Lower leg skin (tissue), 4 donors: ENCODE results near the gene ERC2. TPM values are rescaled to one million over a fixed set of nuclear protein-coding genes. Genes with fewer than 3 reads are reported as not detected.

ENCODE experiments used
- DNase-seq, 2 donors: peaks; one replicate each; pipeline ENCODE4 v3.0.0-alpha.2; 2019; ENCODE audit warnings: low spot score in 2 of 2
- H3K4me3 ChIP-seq: fragments of 200-600 bp; sonication (generic); 2 replicates; pipeline ENCODE4 v1.5.1; 2017; ENCODE audit warnings: mild to moderate bottlenecking, low read depth; ENCODE audit not compliant: poor library complexity, severe bottlenecking
- POLR2A ChIP-seq, 2 donors: fragments of 450-650 bp; IDR thresholded peaks; one replicate each; pipeline ENCODE4 v1.6.1; 2016 to 2017; ENCODE audit warnings: antibody characterized with exemption in 2 of 2, mild to moderate bottlenecking in 1 of 2, moderate library complexity in 1 of 2
- WGBS, 2 donors: methylation state at CpG; one replicate each; pipeline ENCODE4 v1.1.5; 2018; 5-methylcytosine and 5-hydroxymethylcytosine counted together
- intact Hi-C: fragments of 100-400 bp; cut with DNase I; formaldehyde crosslinking; loops from one replicate; pipeline ENCODE4 v1.15.0; 2023; ENCODE audit warnings: low total_unique reads
- total RNA-seq, 4 donors: library from RNA; depleted of rRNA; stranded (reverse); fragments of >200 nt; gene quantifications; one replicate each; pipeline ENCODE4 v1.1.0, GENCODE V29; 2016
- TF ChIP-seq, protein P1 (sequence below), 3 donors: fragments of 450-650 bp; IDR thresholded peaks; one replicate each; pipeline ENCODE4 v1.5.1; 2016; ENCODE audit warnings: antibody characterized with exemption in 3 of 3, mild to moderate bottlenecking in 3 of 3, moderate library complexity in 2 of 3

The ERC2 gene
- total RNA-seq, 4 donors from 2014 or later: 0.23 to 1.3 (median 0.42) TPM; not detected in 1

DNA sequence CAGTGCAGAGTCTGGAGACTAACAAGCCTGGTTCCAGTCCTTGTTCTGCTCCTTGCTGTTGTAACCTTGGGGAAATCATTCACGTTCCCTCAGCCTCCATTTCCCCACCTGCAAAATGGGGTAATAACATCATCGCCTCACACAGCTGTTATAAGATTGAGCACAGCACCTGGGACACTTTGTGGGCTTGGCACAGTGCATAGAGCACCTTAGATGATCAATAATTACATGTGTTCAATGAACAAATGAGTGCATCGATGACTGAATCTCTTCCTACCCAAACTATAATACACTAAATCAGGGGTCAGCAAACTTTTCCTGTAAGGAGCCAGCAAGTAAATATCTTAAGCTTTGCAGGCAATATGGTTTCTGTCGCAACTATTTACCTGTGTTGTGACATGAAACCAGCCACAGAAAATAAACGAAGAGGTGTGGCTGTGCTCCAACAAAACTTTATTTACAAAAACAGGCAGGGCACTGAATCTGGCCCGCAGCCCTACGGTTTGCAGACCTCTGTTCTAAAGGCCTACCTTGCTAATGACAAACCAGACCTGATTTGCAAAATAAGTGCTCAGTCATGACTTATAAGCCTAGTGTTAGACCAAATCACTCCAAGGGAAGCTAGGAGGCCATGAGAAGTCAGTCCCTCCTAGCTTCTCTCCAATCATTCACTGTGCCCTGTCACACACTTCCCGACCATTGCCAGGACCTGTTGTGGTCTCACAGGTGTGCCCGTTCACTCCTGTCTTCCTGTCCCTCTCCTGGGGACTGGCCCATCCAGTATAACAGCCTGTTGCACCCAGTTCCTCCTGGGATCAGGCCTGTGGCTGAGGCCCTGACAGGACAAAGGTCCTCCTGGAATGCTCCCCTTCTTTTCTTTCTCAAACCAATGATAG is 831.7 kb downstream of the ERC2 start:
- intact Hi-C loops: no loop called here
- WGBS, 2 donors: 78 to 84% methylated on average over 9 of the region's 9 CpGs
- H3K4me3 ChIP-seq: no peak overlapping the region
- TF ChIP-seq, protein P1, sequence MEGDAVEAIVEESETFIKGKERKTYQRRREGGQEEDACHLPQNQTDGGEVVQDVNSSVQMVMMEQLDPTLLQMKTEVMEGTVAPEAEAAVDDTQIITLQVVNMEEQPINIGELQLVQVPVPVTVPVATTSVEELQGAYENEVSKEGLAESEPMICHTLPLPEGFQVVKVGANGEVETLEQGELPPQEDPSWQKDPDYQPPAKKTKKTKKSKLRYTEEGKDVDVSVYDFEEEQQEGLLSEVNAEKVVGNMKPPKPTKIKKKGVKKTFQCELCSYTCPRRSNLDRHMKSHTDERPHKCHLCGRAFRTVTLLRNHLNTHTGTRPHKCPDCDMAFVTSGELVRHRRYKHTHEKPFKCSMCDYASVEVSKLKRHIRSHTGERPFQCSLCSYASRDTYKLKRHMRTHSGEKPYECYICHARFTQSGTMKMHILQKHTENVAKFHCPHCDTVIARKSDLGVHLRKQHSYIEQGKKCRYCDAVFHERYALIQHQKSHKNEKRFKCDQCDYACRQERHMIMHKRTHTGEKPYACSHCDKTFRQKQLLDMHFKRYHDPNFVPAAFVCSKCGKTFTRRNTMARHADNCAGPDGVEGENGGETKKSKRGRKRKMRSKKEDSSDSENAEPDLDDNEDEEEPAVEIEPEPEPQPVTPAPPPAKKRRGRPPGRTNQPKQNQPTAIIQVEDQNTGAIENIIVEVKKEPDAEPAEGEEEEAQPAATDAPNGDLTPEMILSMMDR (IDR thresholded peaks at IDR 0.05): no peak
- no peak for TF ChIP-seq POLR2A (IDR thresholded peaks at IDR 0.05)
- DNase-seq: no peak

DNA sequence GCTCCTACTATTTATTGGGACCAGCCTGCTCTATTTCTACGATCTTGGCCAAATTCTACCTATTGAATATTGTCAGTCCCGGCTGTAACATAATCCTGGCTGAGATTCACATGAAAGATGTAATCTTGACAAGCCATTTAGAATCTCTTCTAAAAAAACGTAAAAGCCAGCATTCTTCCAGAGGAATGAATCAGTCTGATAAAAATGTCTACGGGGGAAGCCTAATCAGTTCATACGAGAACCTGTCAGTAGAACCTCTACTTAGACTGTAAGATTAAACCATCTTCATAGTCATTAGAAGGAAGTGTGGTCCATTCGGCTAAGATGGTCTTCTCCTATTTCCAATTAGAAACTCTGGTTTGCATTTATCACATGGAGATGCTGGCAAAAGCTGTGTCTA is 833.9 kb downstream of the ERC2 start:
- WGBS, 2 donors: 66 to 78% methylated on average over 6 of the region's 6 CpGs
- TF ChIP-seq POLR2A (IDR thresholded peaks at IDR 0.05): no peak
- TF ChIP-seq, protein P1 (IDR thresholded peaks at IDR 0.05): no peak
- DNase-seq: no peak
- intact Hi-C loops: no loop called here
- no peak overlapping the region for H3K4me3 ChIP-seq

DNA sequence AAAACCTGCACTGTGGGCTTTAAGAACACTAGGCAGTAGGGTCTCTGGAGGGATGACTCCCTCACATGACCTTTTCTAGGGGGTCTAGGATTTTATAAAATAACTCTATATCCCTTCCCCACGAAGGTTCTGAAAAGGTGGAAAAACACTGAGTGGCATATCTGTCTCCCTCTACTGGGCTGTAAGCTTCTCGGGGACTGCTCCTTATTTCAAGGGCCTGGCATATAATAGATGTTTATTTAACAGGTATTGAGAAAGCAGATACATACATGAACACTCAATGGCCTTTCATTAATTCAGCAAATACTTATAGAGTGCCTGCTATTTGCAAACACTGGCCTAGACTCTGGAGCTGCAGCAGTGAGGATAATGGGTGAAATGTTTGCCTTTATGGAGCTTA is 834.9 kb downstream of the ERC2 start:
- no peak for DNase-seq
- TF ChIP-seq POLR2A (IDR thresholded peaks at IDR 0.05): no peak
- TF ChIP-seq, protein P1 (IDR thresholded peaks at IDR 0.05): no peak
- intact Hi-C loops: no loop called here
- WGBS, 2 donors: 83 to 98% methylated on average over 2 of the region's 2 CpGs
- H3K4me3 ChIP-seq: no peak overlapping the region

DNA sequence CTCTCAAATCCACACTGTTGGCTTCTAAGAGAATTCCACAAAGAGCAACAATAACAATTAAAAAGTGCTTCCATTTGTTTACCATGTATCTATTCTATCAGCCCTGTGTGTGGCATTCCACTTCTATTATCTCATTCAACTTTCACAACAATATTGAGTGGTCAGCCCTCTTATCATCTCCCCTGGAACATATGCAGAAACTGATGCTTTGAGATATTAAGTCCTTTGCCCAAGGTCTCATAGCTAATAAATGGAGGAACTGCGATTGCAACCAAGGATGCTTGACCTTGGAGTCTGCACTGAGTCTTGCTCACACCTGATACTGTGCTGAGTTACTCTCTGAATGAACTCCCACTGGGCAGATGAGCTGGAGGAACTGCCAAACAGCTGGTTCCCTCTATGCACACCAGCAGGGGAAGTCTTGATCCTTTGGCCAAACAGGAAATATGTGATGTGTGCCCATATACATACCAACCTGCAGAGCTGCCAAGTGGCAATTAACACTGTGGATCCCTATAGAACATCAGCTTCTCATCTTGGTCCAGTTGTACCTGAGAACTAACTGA is 836.4 kb downstream of the ERC2 start:
- H3K4me3 ChIP-seq: no peak overlapping the region
- 81 to 93% methylated on average over 1 of the region's 1 CpG for WGBS, 2 donors
- no peak for TF ChIP-seq POLR2A (IDR thresholded peaks at IDR 0.05)
- TF ChIP-seq, protein P1 (IDR thresholded peaks at IDR 0.05): no peak
- DNase-seq: no peak
- intact Hi-C loops: no loop called here

DNA sequence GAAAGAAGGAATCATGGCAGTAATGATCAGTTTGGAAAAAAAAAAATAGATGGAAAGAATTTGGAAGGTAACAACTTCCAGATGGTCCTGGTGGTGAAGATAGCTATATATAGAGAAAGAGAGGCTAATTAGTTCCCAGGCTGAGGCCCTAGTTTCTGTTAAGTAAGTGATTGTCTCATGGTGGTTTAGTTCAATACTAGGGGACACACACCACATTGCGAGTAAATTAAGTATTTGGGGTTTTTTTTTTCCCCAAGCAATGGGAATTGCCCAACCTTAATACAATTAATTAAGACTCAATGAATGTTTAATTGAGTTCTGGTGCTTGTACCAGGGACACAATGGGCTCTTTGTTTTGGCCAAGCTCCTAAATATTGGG is 837.4 kb downstream of the ERC2 start:
- H3K4me3 ChIP-seq: no peak overlapping the region
- TF ChIP-seq, protein P1 (IDR thresholded peaks at IDR 0.05): no peak
- no peak for TF ChIP-seq POLR2A (IDR thresholded peaks at IDR 0.05)
- no peak for DNase-seq
- intact Hi-C loops: no loop called here
- 69 to 76% methylated on average over 1 of the region's 1 CpG for WGBS, 2 donors
